Hematopoietic multipotent progenitor cell treated with erythropoietin and hydrocortisone succinate and interleukin-3 and kit ligand, for 15 days (in vitro differentiated cells): ENCODE results near the gene FBXL7.

Experiments
- DNase-seq: peaks from one replicate; pipeline ENCODE4 v3.0.0-alpha.2; 2015; ENCODE audit warnings: low spot score

FBXL7 gene

GRCh38 chr5:15502208-15502607 lies 2.2 kb downstream of the FBXL7 start:
- no peak for DNase-seq

GRCh38 chr5:15506146-15506545 lies 6.2 kb downstream of the FBXL7 start:
- no peak for DNase-seq

- DNase-seq, result no peak
Measured at GRCh38 chr5:15506897-15507296, 6.9 kb downstream of the FBXL7 start.

- no peak for DNase-seq
Measured at GRCh38 chr5:15510092-15510491, 10.1 kb downstream of the FBXL7 start.

- no peak for DNase-seq
Measured at GRCh38 chr5:15510831-15511230, 10.9 kb downstream of the FBXL7 start.

GRCh38 chr5:15513431-15513830 lies 13.5 kb downstream of the FBXL7 start:
- DNase-seq, result no peak

GRCh38 chr5:15513911-15514310 lies 13.9 kb downstream of the FBXL7 start:
- DNase-seq, result no peak

GRCh38 chr5:15515229-15515628 lies 15.2 kb downstream of the FBXL7 start:
- DNase-seq, result no peak

- no peak for DNase-seq
Measured at GRCh38 chr5:15516486-15516885, 16.5 kb downstream of the FBXL7 start.

GRCh38 chr5:15518786-15519185 lies 18.8 kb downstream of the FBXL7 start:
- no peak for DNase-seq

- no peak for DNase-seq
Measured at GRCh38 chr5:15520856-15521255, 20.9 kb downstream of the FBXL7 start.

GRCh38 chr5:15521381-15522186 lies 21.6 kb downstream of the FBXL7 start:
- no peak for DNase-seq

GRCh38 chr5:15522187-15522520 lies 22.2 kb downstream of the FBXL7 start:
- no peak for DNase-seq

- DNase-seq, result no peak
Measured at GRCh38 chr5:15524712-15525111, 24.7 kb downstream of the FBXL7 start.

GRCh38 chr5:15525703-15526275 lies 25.8 kb downstream of the FBXL7 start:
- DNase-seq, result no peak

- DNase-seq, result no peak
Measured at GRCh38 chr5:15526413-15526812, 26.4 kb downstream of the FBXL7 start.

GRCh38 chr5:15528476-15528875 lies 28.5 kb downstream of the FBXL7 start:
- no peak for DNase-seq

- DNase-seq, result no peak
Measured at GRCh38 chr5:15529013-15529412, 29.0 kb downstream of the FBXL7 start.

- no peak for DNase-seq
Measured at GRCh38 chr5:15529821-15530220, 29.8 kb downstream of the FBXL7 start.

- DNase-seq, result no peak
Measured at GRCh38 chr5:15533129-15533893, 33.3 kb downstream of the FBXL7 start.

GRCh38 chr5:15535938-15536337 lies 36.0 kb downstream of the FBXL7 start:
- no peak for DNase-seq

GRCh38 chr5:15538516-15538915 lies 38.5 kb downstream of the FBXL7 start:
- DNase-seq, result no peak

GRCh38 chr5:15539951-15540350 lies 40.0 kb downstream of the FBXL7 start:
- no peak for DNase-seq
